GM12891 (cell line): ENCODE measurements around the gene ZNF292.
"Not testable (repeated sequence)": the region's sequence is repeated elsewhere in the genome, so short reads cannot be mapped to it uniquely, and the experiment has no call there.

Experiments used
- DNase-seq: peaks from one replicate; pipeline ENCODE4 v3.0.0; 2011; ENCODE audit warnings: low spot score; ENCODE audit not compliant: insufficient read length
- FAIRE-seq: peaks from 2 replicates; lab custom pipeline; 2011; peaks lifted over from hg19 to GRCh38; lab: Jason Lieb, UNC
- PAX5 ChIP-seq: IDR thresholded peaks from 2 replicates; pipeline ENCODE4 v1.6.1; 2011; ENCODE audit warnings: low read length, moderate library complexity, mild to moderate bottlenecking; ENCODE audit not compliant: insufficient read depth, severe bottlenecking
- POLR2A ChIP-seq: IDR thresholded peaks from 2 replicates; pipeline ENCODE4 v1.6.1; 2011; ENCODE audit warnings: low read depth, low read length, control low read depth
- POLR2AphosphoS5 ChIP-seq: IDR thresholded peaks from 2 replicates; pipeline ENCODE4 v1.6.1; 2011; ENCODE audit warnings: low read depth, low read length, control low read depth
- POU2F2 ChIP-seq: IDR thresholded peaks from 2 replicates; pipeline ENCODE4 v1.6.1; 2011; ENCODE audit warnings: low read depth, mild to moderate bottlenecking, control low read depth, low read length, moderate library complexity
- SPI1 ChIP-seq: IDR thresholded peaks from 2 replicates; pipeline ENCODE4 v1.6.1; 2011; ENCODE audit warnings: low read depth, low read length, control low read depth
- TAF1 ChIP-seq: IDR thresholded peaks from 2 replicates; pipeline ENCODE4 v1.6.1; 2011; ENCODE audit warnings: low read depth, low read length, control low read depth

Gene ZNF292

DNA sequence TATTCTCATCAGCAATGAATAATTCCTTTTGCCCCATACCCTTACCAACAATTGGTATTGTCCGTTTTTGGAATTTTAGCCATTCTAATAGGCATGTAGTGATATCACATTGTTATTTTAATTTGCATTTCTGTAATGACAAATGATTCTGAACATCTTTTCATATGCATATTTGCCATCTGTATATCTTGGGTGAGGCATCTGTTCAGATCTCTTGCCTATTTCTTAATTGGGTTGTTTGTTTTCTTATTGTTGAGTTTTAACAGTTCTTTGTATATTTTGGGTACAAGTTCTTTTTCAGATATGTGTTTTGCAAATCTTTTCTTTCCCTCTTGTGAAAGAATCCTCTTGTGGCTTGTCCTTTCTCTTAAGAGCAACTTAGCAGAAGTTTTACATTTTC is 69.6 kb downstream of the ZNF292 start:
- FAIRE-seq = no peak

GRCh38 chr6:87225511-87225910 is 70.1 kb downstream of the ZNF292 start:
- FAIRE-seq (no peak), DNase-seq (no peak)
- no peak for TF ChIP-seq POU2F2
- TF ChIP-seq POLR2AphosphoS5 = no peak
- no peak for TF ChIP-seq POLR2A
- TF ChIP-seq PAX5 = no peak
- no peak for TF ChIP-seq SPI1
- no peak for TF ChIP-seq TAF1

More for the DNA sequence above, 69.6 kb downstream of the ZNF292 start:
- TF ChIP-seq SPI1 (no peak), PAX5 (no peak), POLR2AphosphoS5 (no peak), POU2F2 (no peak), POLR2A (no peak), TAF1 (no peak)
- DNase-seq = no peak

DNA sequence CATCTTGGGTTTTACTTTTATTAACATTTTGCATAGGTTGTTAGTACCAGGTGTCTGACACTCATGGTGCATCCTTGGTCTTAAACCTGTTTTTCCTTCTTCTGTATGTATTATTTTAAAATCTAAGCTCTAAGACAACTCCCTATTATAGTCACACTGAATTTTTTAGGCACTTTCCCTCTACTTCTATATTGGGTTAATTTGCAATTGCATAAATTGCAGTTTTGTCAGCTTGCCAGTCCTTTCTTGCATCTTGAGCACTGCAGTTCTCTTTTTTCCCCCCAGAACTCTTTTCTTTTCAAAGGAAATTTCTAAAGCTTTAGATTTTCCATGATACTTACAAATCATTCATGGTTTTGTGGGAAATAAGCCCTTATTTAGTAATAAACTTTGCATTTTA is 70.6 kb downstream of the ZNF292 start:
- DNase-seq (no peak), FAIRE-seq (no peak)
- TF ChIP-seq POU2F2 (no peak), POLR2AphosphoS5 (no peak), PAX5 (no peak), TAF1 (no peak), SPI1 (no peak), POLR2A (no peak)

DNA sequence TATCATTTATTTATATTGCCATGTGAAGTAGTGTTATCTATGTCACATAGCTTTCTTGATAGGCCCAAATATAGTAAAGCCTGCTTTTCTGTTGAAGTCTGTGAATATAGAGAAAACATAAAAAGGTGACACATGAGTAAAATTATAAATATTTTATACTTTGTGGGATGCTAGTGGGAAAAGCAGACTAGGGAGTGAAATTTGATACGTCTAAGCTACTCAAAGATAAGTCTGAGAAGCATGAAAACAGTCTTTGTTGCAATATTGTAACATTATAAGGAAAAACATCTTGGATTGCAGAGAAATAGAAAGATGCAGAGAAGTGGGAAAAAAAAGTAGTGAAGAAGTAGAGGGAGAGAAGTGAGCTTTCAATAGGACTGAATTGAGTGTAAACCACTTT is 75.4 kb downstream of the ZNF292 start:
- FAIRE-seq (no peak), DNase-seq (no peak)
- TF ChIP-seq TAF1 (no peak), POU2F2 (no peak), POLR2A (no peak), PAX5 (no peak), SPI1 (no peak), POLR2AphosphoS5 (no peak)

DNA sequence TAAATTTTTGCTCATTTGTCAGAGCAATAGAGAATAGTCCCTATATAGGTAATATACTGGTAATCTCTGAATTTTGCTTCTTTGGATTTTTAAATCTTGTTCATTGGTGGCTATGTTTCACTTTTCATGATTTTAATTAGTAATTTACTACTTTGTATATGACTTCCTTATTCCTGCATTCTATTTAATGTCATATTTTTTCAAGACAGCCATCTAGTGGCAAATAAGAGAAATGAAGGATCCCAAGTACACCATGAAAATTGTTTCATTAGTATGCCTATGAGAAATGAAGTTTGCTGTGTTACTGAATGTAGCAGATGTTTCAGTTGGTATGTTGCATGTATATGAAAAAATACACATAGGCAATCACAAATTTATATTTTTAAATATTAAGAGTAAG is 82.4 kb downstream of the ZNF292 start:
- FAIRE-seq (peak; percentile 68), DNase-seq (no peak)
- TF ChIP-seq POU2F2 (no peak), TAF1 (no peak), SPI1 (no peak), PAX5 (no peak), POLR2AphosphoS5 (no peak)

- FAIRE-seq, DNase-seq: not testable (repeated sequence)
Observed at GRCh38 chr6:87239098-87239635, 83.8 kb downstream of the ZNF292 start.

DNA sequence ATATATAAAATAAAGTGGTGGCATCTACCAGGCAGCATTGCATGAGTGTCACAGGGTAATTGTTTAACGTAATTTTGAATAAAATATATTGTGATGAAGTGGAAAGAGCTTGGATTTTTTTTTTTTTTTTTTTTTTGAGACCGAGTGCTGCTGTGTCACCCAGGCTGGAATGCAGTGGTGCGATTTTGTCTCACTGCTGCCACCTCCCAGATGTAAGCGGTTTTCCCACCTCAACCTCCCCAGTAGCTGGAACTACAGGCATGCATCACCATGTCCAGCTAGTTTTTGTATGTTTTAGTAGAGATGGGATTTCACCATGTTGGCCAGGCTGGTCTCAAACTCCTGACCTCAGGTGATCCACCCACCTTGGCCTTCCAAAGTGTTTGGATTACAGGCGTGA is 85.9 kb downstream of the ZNF292 start:
- no peak for DNase-seq
- no peak for TF ChIP-seq TAF1
- no peak for TF ChIP-seq SPI1
- TF ChIP-seq POLR2A = no peak
- TF ChIP-seq POLR2AphosphoS5 = no peak
- no peak for TF ChIP-seq POU2F2
- no peak for TF ChIP-seq PAX5
- FAIRE-seq = no peak

GRCh38 chr6:87242311-87242710 is 86.9 kb downstream of the ZNF292 start:
- TF ChIP-seq TAF1 (no peak), SPI1 (no peak), PAX5 (no peak), POLR2AphosphoS5 (no peak), POU2F2 (no peak), POLR2A (no peak)
- FAIRE-seq (peak; percentile 66), DNase-seq (no peak)

- no peak for FAIRE-seq
- TF ChIP-seq POLR2AphosphoS5 (no peak), POLR2A (no peak), TAF1 (no peak), POU2F2 (no peak), SPI1 (no peak), PAX5 (no peak)
- no peak for DNase-seq
Observed at GRCh38 chr6:87243812-87244211, 88.4 kb downstream of the ZNF292 start.

GRCh38 chr6:87244380-87244779 is 89.0 kb downstream of the ZNF292 start:
- no peak for DNase-seq
- TF ChIP-seq POLR2A (no peak), SPI1 (no peak), POLR2AphosphoS5 (no peak), PAX5 (no peak), TAF1 (no peak), POU2F2 (no peak)
- no peak for FAIRE-seq

DNA sequence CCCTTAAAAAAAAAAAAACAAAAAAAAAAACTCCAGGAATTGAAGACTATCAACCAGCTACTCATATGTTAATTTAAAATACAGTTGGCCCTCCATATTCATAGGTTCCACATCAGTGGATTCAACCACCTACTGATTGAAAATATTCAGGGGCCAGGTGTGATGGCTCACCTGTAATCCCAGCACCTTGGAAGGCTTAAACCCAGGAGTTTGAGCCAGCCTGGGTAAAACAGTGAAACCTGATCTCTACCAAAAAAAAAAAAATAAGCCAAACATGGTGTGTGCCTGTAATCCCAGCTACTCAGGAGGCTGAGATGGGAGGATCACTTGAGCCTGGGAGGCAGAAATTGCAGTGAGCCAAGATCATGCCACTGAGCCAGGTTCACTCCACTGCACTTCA is 94.7 kb downstream of the ZNF292 start:
- TF ChIP-seq POLR2A = no peak
- no peak for TF ChIP-seq TAF1
- no peak for TF ChIP-seq PAX5
- no peak for TF ChIP-seq POLR2AphosphoS5
- no peak for TF ChIP-seq POU2F2
- TF ChIP-seq SPI1 = no peak
- FAIRE-seq = no peak
- DNase-seq = no peak
